Diencephalon (tissue), 1 donor: ENCODE results near the gene OTP. TPM values are rescaled to one million over a fixed set of nuclear protein-coding genes. Genes with fewer than 3 reads are reported as not detected.

Experiments
- total RNA-seq: library from RNA; depleted of rRNA; stranded (reverse); fragments of >200 nt; gene quantifications from one replicate; pipeline ENCODE4 v1.2.3, GENCODE V29; 2014

Gene OTP
- 3.2 TPM for total RNA-seq

DNA sequence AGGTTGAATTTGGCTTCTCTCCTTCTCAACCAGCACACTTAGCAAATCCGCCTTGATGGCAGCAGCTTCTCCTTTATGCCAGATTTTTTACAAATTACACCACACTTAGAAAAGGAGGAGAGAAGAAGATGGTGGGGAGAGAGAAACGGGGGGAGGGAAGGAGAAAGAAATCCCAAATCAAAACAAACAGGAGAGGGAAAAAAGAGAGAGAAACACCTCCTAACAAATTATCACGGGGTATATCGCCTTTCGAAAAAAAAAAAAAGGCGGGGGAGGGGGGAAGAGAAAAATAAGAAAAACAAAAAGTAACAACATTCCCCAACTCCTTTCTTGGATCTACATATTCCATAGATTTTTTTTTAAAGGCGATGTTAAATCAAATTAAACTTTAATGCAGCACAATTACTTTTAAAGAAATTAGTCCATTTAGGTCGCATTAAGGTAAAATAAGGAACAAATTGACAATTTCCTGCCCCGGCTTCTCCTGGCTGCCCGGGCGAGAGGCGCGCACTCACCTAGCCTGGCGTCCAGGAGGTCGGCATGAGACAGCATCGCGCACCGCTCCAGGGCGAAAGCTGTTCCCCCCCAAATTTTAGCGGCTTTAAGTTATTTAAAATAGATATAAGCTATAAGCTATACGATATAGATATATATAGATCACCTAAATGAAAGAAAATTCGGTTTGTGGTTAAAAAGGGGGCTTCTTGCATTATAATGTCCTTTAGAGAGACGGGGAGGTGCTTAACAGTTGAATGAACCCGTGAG is at the start of gene OTP:
Gene OTP, minus strand, starts transcription at position 716 of the 765 bp plus-strand sequence. Its CDS starts 164 bp downstream, at position 552.

Other genes starting within 250 kb of the OTP start
- 134 TPM for gene WDR41, start 146.4 kb downstream of the OTP start, total RNA-seq
- gene TBCA, start 137.6 kb upstream of the OTP start, total RNA-seq = 133 TPM